ENCODE results near the gene FILIP1.

DNA sequence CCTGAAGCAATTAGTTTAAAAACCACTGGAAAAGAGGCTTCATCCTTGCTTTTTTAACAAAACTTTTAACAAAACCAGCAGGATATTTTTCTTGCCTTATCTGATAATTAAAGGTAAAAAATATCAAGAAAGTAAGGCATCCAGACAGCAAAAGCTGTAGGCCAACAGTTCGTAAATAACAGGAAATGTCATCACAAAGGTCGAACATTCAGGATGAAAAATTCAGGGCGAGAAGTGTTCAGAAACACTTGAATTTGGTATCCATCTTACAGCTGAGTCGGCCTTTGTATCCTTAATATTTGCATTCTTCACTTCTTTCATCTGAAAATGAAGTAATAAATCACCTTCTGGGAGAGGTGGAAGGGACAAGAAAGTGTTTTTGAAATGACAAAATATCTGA lies 8.2 kb upstream of the FILIP1 start:
- TF ChIP-seq POLR2A (IDR thresholded peaks at IDR 0.05; ENCODE audit: extremely low read depth, insufficient read length): no peak
- TF ChIP-seq, protein P1, sequence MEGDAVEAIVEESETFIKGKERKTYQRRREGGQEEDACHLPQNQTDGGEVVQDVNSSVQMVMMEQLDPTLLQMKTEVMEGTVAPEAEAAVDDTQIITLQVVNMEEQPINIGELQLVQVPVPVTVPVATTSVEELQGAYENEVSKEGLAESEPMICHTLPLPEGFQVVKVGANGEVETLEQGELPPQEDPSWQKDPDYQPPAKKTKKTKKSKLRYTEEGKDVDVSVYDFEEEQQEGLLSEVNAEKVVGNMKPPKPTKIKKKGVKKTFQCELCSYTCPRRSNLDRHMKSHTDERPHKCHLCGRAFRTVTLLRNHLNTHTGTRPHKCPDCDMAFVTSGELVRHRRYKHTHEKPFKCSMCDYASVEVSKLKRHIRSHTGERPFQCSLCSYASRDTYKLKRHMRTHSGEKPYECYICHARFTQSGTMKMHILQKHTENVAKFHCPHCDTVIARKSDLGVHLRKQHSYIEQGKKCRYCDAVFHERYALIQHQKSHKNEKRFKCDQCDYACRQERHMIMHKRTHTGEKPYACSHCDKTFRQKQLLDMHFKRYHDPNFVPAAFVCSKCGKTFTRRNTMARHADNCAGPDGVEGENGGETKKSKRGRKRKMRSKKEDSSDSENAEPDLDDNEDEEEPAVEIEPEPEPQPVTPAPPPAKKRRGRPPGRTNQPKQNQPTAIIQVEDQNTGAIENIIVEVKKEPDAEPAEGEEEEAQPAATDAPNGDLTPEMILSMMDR (IDR thresholded peaks at IDR 0.05; ENCODE audit: low read depth, low read length): no peak
